ENCODE measurements around the gene HOPX.
"Not testable (repeated sequence)": the region's sequence is repeated elsewhere in the genome, so short reads cannot be mapped to it uniquely, and the experiment has no call there.

HOPX gene

DNA sequence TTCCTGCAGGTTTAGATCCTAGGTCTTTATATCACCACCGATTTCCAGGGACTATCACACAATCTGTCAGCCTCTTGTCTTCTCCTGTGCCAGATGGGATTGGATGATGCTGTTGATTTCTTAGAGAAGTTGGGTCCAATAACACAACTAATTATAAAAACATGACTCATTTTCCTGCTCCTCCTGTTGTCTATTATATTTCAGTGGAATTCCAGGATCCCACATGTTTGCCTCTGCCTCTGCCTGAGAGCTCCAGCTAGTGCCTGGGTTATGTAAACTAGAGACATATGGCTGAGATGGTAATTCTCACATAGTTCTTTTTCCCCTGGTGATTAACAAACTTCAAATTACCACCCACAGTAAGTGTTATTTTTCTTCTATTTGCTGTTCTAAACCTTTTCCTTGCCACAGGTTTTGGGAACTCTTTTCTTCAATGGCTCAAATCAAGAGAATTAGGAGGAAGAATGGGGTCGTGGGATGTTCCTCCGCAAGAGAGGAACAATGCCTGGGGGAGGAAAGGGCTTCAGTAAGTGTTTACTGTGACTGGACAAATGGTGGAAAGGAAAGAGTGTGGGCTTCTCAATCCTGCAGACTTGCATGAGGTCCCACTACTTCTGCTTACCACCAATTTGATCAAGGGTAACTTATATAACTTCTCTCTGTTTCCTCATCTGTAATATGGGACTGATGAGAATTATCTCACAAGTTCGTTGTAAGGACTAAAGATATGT is 3.4 kb upstream of the HOPX start:
- no peak overlapping the region for H3K9ac ChIP-seq (ENCODE audit: low read length)
- H3K27me3 ChIP-seq (ENCODE audit: control insufficient read depth, insufficient read depth, low read length): peaks cover 5% of the 10 kb centered on the region
- H3K4me1 ChIP-seq (ENCODE audit: control insufficient read depth, insufficient read depth, low read length): no peaks in the 10 kb centered on the region
- H3K4me3 ChIP-seq (ENCODE audit: low read length): no peak overlapping the region
- H3K9me3 ChIP-seq (ENCODE audit: control insufficient read depth, low read length): no peaks in the 10 kb centered on the region
- H3K36me3 ChIP-seq (ENCODE audit: control insufficient read depth, insufficient read depth, low read length): no peaks in the 10 kb centered on the region

DNA sequence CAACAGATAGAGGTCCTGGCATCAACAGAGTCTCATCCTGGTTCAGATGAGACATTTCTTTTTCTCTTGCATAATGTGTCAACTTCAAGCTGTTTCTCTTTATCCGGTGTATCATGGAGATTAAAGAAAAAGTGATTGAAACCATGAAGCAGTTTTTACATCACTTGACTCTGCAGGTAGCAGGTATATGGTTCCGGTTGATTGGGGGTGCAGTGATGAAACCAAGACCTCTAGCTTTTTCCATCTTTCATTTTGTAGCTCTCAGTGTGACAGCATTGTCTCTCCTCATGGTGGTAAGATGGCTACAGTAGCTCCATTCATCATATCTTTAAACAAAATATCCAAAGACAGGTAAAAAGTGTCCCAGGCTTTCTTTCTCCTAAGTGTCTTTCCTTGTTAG is 2.4 kb upstream of the HOPX start:
- Histone ChIP-seq H3K27me3 (ENCODE audit: control insufficient read depth, insufficient read depth, low read length) (peaks cover 5% of the 10 kb centered on the region), H3K36me3 (ENCODE audit: control insufficient read depth, insufficient read depth, low read length) (no peaks in the 10 kb centered on the region), H3K9ac (ENCODE audit: low read length) (no peak overlapping the region), H3K4me3 (ENCODE audit: low read length) (no peak overlapping the region), H3K4me1 (ENCODE audit: control insufficient read depth, insufficient read depth, low read length) (no peaks in the 10 kb centered on the region), H3K9me3 (ENCODE audit: control insufficient read depth, low read length) (no peaks in the 10 kb centered on the region)

- H3K9ac ChIP-seq (ENCODE audit: low read length): no peak overlapping the region
- H3K9me3 ChIP-seq (ENCODE audit: control insufficient read depth, low read length): no peaks in the 10 kb centered on the region
- no peaks in the 10 kb centered on the region for H3K4me1 ChIP-seq (ENCODE audit: control insufficient read depth, insufficient read depth, low read length)
- peaks cover 5% of the 10 kb centered on the region for H3K27me3 ChIP-seq (ENCODE audit: control insufficient read depth, insufficient read depth, low read length)
- no peaks in the 10 kb centered on the region for H3K36me3 ChIP-seq (ENCODE audit: control insufficient read depth, insufficient read depth, low read length)
- H3K4me3 ChIP-seq (ENCODE audit: low read length): no peak overlapping the region
These were observed 893 bp upstream of the HOPX start for GRCh38 chr4:56681853-56682525.

- peaks cover 5% of the 10 kb centered on the region for H3K27me3 ChIP-seq (ENCODE audit: control insufficient read depth, insufficient read depth, low read length)
- no peaks in the 10 kb centered on the region for H3K36me3 ChIP-seq (ENCODE audit: control insufficient read depth, insufficient read depth, low read length)
- no peaks in the 10 kb centered on the region for H3K9me3 ChIP-seq (ENCODE audit: control insufficient read depth, low read length)
- no peak overlapping the region for H3K4me3 ChIP-seq (ENCODE audit: low read length)
- H3K4me1 ChIP-seq (ENCODE audit: control insufficient read depth, insufficient read depth, low read length): no peaks in the 10 kb centered on the region
- no peak overlapping the region for H3K9ac ChIP-seq (ENCODE audit: low read length)
These were observed 830 bp downstream of the HOPX start for GRCh38 chr4:56680266-56680665.

DNA sequence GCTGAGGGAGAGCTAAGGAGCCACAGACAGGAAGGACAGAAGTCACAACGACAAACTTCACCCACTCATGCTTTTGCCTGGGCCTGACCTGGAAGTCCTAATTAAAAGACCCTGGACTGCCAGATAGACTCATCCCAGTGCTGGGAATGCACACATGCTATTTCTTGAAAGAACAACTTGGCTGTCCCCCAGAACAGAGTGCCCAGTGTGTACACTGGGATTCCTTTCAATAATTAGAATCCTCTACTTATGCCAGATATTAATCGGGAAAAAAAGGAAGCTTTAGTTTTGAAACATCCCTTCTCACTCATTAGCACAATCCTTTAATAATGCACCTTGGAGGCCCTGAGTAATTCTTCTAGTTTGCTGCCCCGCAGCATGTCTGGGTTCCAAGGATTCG is 3.4 kb downstream of the HOPX start:
- Histone ChIP-seq H3K9me3 (ENCODE audit: control insufficient read depth, low read length) (no peaks in the 10 kb centered on the region), H3K4me3 (ENCODE audit: low read length) (no peak overlapping the region), H3K9ac (ENCODE audit: low read length) (no peak overlapping the region), H3K36me3 (ENCODE audit: control insufficient read depth, insufficient read depth, low read length) (no peaks in the 10 kb centered on the region), H3K27me3 (ENCODE audit: control insufficient read depth, insufficient read depth, low read length) (peaks cover 5% of the 10 kb centered on the region), H3K4me1 (ENCODE audit: control insufficient read depth, insufficient read depth, low read length) (no peaks in the 10 kb centered on the region)

- H3K36me3 ChIP-seq (ENCODE audit: control insufficient read depth, insufficient read depth, low read length): no peaks in the 10 kb centered on the region
- no peaks in the 10 kb centered on the region for H3K4me1 ChIP-seq (ENCODE audit: control insufficient read depth, insufficient read depth, low read length)
- no peak overlapping the region for H3K4me3 ChIP-seq (ENCODE audit: low read length)
- H3K9me3 ChIP-seq (ENCODE audit: control insufficient read depth, low read length): no peaks in the 10 kb centered on the region
- H3K27me3 ChIP-seq (ENCODE audit: control insufficient read depth, insufficient read depth, low read length): no peaks in the 10 kb centered on the region
- H3K9ac ChIP-seq (ENCODE audit: low read length): no peak overlapping the region
These were observed 6.1 kb downstream of the HOPX start for GRCh38 chr4:56674984-56675383.

- H3K4me3 ChIP-seq (ENCODE audit: low read length): no peak overlapping the region
- H3K9me3 ChIP-seq (ENCODE audit: control insufficient read depth, low read length): no peaks in the 10 kb centered on the region
- no peaks in the 10 kb centered on the region for H3K4me1 ChIP-seq (ENCODE audit: control insufficient read depth, insufficient read depth, low read length)
- H3K36me3 ChIP-seq (ENCODE audit: control insufficient read depth, insufficient read depth, low read length): no peaks in the 10 kb centered on the region
- no peak overlapping the region for H3K9ac ChIP-seq (ENCODE audit: low read length)
- H3K27me3 ChIP-seq (ENCODE audit: control insufficient read depth, insufficient read depth, low read length): no peaks in the 10 kb centered on the region
These were observed 9.2 kb downstream of the HOPX start for GRCh38 chr4:56671860-56672259.

- H3K9ac ChIP-seq (ENCODE audit: low read length): no peak overlapping the region
- no peaks in the 10 kb centered on the region for H3K9me3 ChIP-seq (ENCODE audit: control insufficient read depth, low read length)
- H3K4me3 ChIP-seq (ENCODE audit: low read length): no peak overlapping the region
- no peaks in the 10 kb centered on the region for H3K36me3 ChIP-seq (ENCODE audit: control insufficient read depth, insufficient read depth, low read length)
- H3K27me3 ChIP-seq (ENCODE audit: control insufficient read depth, insufficient read depth, low read length): no peaks in the 10 kb centered on the region
- no peaks in the 10 kb centered on the region for H3K4me1 ChIP-seq (ENCODE audit: control insufficient read depth, insufficient read depth, low read length)
These were observed 9.7 kb downstream of the HOPX start for GRCh38 chr4:56671373-56671772.

- Histone ChIP-seq H3K36me3 (ENCODE audit: control insufficient read depth, insufficient read depth, low read length) (no peaks in the 10 kb centered on the region), H3K4me1 (ENCODE audit: control insufficient read depth, insufficient read depth, low read length) (no peaks in the 10 kb centered on the region), H3K9ac (ENCODE audit: low read length) (no peak overlapping the region), H3K9me3 (ENCODE audit: control insufficient read depth, low read length) (no peaks in the 10 kb centered on the region), H3K4me3 (ENCODE audit: low read length) (no peak overlapping the region), H3K27me3 (ENCODE audit: control insufficient read depth, insufficient read depth, low read length) (no peaks in the 10 kb centered on the region)
These were observed 12.8 kb downstream of the HOPX start for GRCh38 chr4:56668267-56668666.

DNA sequence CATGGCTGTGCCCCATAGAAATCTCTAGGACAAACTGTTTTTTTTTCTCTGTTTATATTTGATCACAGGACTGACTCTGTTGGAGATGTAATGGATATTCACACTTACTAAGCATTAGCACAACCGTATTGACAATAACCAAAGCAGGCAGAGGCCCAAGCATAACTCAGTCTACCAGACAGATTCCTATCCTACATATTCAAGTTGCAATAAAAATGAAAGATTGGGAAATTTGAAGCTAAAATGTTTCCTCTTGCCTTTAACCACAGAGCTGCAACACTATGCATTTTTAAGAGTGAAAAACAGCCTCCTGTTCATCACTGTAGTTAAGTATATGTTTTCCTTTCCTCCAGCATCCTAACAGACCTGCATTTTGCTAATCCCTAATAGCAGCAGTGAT is 13.7 kb downstream of the HOPX start:
- not testable (repeated sequence) for H3K4me1 ChIP-seq (ENCODE audit: control insufficient read depth, insufficient read depth, low read length); H3K9ac ChIP-seq (ENCODE audit: low read length); H3K4me3 ChIP-seq (ENCODE audit: low read length); H3K9me3 ChIP-seq (ENCODE audit: control insufficient read depth, low read length); H3K36me3 ChIP-seq (ENCODE audit: control insufficient read depth, insufficient read depth, low read length); H3K27me3 ChIP-seq (ENCODE audit: control insufficient read depth, insufficient read depth, low read length)

DNA sequence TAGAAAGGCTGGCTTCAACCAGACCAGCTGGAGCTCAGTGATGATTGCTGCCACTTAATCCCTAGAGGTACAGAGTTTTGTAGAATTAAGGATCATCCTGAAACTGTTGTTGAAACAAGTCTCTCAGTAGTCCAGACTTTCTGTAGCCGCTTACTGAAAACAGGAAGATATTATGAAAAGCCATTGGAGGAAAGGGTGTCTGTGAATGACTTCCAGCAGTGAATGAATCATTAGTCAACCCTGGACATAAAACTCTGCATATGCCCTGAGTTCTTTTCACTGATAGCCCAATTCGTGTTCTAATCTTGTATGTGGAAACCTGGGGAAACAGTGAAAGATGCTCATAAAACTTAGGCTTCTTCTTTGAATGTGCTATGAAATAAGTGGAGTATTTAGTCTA is 14.8 kb downstream of the HOPX start:
- H3K27me3 ChIP-seq (ENCODE audit: control insufficient read depth, insufficient read depth, low read length): no peaks in the 10 kb centered on the region

GRCh38 chr4:56665781-56666180 is 15.3 kb downstream of the HOPX start:
- no peak overlapping the region for H3K9ac ChIP-seq (ENCODE audit: low read length)
- no peaks in the 10 kb centered on the region for H3K4me1 ChIP-seq (ENCODE audit: control insufficient read depth, insufficient read depth, low read length)
- H3K9me3 ChIP-seq (ENCODE audit: control insufficient read depth, low read length): no peaks in the 10 kb centered on the region
- H3K4me3 ChIP-seq (ENCODE audit: low read length): no peak overlapping the region
- H3K36me3 ChIP-seq (ENCODE audit: control insufficient read depth, insufficient read depth, low read length): no peaks in the 10 kb centered on the region
- H3K27me3 ChIP-seq (ENCODE audit: control insufficient read depth, insufficient read depth, low read length): no peaks in the 10 kb centered on the region

More for the DNA sequence above, 14.8 kb downstream of the HOPX start:
- H3K4me3 ChIP-seq (ENCODE audit: low read length): no peak overlapping the region
- H3K4me1 ChIP-seq (ENCODE audit: control insufficient read depth, insufficient read depth, low read length): no peaks in the 10 kb centered on the region
- no peak overlapping the region for H3K9ac ChIP-seq (ENCODE audit: low read length)
- no peaks in the 10 kb centered on the region for H3K36me3 ChIP-seq (ENCODE audit: control insufficient read depth, insufficient read depth, low read length)
- H3K9me3 ChIP-seq (ENCODE audit: control insufficient read depth, low read length): no peaks in the 10 kb centered on the region
